ENCODE data around the gene LRRC43. TPM values are rescaled to one million over a fixed set of nuclear protein-coding genes. Genes with fewer than 3 reads are reported as not detected.

LRRC43 gene
- total RNA-seq, 1 experiment from 2014 or later, result 0.46 TPM

DNA sequence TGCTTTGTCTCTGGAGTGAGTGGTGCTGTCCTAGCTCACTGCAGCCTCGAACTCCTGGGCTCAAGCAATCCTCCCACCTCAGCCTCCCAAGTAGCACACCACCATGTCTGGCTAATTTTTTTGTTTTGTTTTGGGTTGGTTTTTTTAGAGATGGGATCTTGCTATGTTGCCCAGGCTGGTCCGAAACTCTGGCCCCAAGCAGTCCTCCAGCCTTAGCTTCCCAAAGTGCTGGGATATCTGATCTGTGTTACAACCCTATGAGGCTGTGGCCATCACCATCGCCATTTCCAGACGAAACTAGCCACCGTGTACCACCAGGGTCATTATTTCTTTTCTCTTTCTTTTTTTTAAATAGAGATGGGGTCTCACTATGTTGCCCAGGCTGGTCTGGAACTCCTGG, 11.5 kb upstream of the LRRC43 start:
- Mint-ChIP-seq H3K4me3 (no peak overlapping the region), H3K27ac (no peak overlapping the region), H3K9me3 (no peaks in the 10 kb centered on the region), H3K36me3 (ENCODE audit: insufficient read depth in 1 of 3, low read depth in 3 of 3) (no peaks in the 10 kb centered on the region), H3K27me3 (ENCODE audit: low read depth) (peaks cover 2% of the 10 kb centered on the region; the same call in 1 of the 2 replicates), H3K4me1 (no peaks in the 10 kb centered on the region)
- no peak overlapping the region for H3T11ph ChIP-seq (ENCODE audit: low read length)
- H2BK5ac ChIP-seq (ENCODE audit: insufficient read length, low read length), result no peak overlapping the region
- no peak overlapping the region for H3K27ac ChIP-seq (ENCODE audit: insufficient read length, low read depth, low read length)
- no peak overlapping the region for H2BK15ac ChIP-seq (ENCODE audit: low read depth, low read length)
- no peaks in the 10 kb centered on the region for H3K9me3 ChIP-seq (ENCODE audit: control insufficient read depth, low read depth, low read length)
- H3K4me2 ChIP-seq (ENCODE audit: insufficient read depth, insufficient read length, low read length), result no peak overlapping the region
- no peak overlapping the region for H3K14ac ChIP-seq (ENCODE audit: insufficient read depth, low read length)
- H3K4me1 ChIP-seq (ENCODE audit: insufficient read depth, low read length), result no peaks in the 10 kb centered on the region
- H4K8ac ChIP-seq (replicated peaks; ENCODE audit: insufficient read length, low read depth, low read length), result no peak overlapping the region
- no peak for DNase-seq
- H3K23ac ChIP-seq (ENCODE audit: insufficient read length, low read depth, low read length), result no peak overlapping the region
- H3K9ac ChIP-seq (ENCODE audit: extremely low read depth, insufficient read length, low read length), result no peak overlapping the region
- H3K23me2 ChIP-seq (ENCODE audit: insufficient read length, low read depth, low read length, poor library complexity, severe bottlenecking), result no peaks in the 10 kb centered on the region
- no peaks in the 10 kb centered on the region for H3K79me2 ChIP-seq (ENCODE audit: insufficient read depth, low read length)
- H3K79me1 ChIP-seq (ENCODE audit: insufficient read depth, low read depth, low read length, poor library complexity, severe bottlenecking), result no peaks in the 10 kb centered on the region
- no peak overlapping the region for H2AK5ac ChIP-seq (ENCODE audit: insufficient read length, low read length)
- no peaks in the 10 kb centered on the region for H4K20me1 ChIP-seq (ENCODE audit: control insufficient read depth, insufficient read depth, insufficient read length)
- no peak overlapping the region for H3K18ac ChIP-seq (ENCODE audit: insufficient read length, low read depth, low read length)
- H2BK120ac ChIP-seq (ENCODE audit: low read depth, low read length, poor library complexity, severe bottlenecking), result no peak overlapping the region
- H2BK20ac ChIP-seq (ENCODE audit: low read depth, low read length, poor library complexity, severe bottlenecking), result no peak overlapping the region
- no peak overlapping the region for H3K56ac ChIP-seq (ENCODE audit: insufficient read length, low read depth, low read length)
- H3K27me3 ChIP-seq (ENCODE audit: insufficient read depth, low read length), result no peaks in the 10 kb centered on the region
- H4K5ac ChIP-seq (ENCODE audit: insufficient read length, low read depth, low read length), result no peak overlapping the region
- WGBS (ENCODE audit: extremely low coverage, insufficient read length, low lambda C conversion rate), result no CpG with 5 or more reads among the region's 5 CpGs
- TF ChIP-seq, protein P1, sequence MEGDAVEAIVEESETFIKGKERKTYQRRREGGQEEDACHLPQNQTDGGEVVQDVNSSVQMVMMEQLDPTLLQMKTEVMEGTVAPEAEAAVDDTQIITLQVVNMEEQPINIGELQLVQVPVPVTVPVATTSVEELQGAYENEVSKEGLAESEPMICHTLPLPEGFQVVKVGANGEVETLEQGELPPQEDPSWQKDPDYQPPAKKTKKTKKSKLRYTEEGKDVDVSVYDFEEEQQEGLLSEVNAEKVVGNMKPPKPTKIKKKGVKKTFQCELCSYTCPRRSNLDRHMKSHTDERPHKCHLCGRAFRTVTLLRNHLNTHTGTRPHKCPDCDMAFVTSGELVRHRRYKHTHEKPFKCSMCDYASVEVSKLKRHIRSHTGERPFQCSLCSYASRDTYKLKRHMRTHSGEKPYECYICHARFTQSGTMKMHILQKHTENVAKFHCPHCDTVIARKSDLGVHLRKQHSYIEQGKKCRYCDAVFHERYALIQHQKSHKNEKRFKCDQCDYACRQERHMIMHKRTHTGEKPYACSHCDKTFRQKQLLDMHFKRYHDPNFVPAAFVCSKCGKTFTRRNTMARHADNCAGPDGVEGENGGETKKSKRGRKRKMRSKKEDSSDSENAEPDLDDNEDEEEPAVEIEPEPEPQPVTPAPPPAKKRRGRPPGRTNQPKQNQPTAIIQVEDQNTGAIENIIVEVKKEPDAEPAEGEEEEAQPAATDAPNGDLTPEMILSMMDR (conservative IDR thresholded peaks at IDR 0.05), result no peak
- H3K4ac ChIP-seq (ENCODE audit: low read depth, low read length), result no peak overlapping the region
- H4K91ac ChIP-seq (ENCODE audit: insufficient read length, low read depth, low read length), result no peak overlapping the region
- no peak overlapping the region for H2BK12ac ChIP-seq (ENCODE audit: insufficient read length, low read depth, low read length)
- H2AFZ ChIP-seq (ENCODE audit: low read length), result no peak overlapping the region
